ENCODE data around the gene KIRREL3.

- TF ChIP-seq CTCF (IDR thresholded peaks at IDR 0.05), result peak; percentile 46
- TF ChIP-seq EP300 (IDR thresholded peaks at IDR 0.05; ENCODE audit: borderline replicate concordance in 1 of 2, low read depth in 1 of 2, low read length in 1 of 2), result no peak
- TF ChIP-seq TAF1 (IDR thresholded peaks at IDR 0.05; ENCODE audit: borderline replicate concordance, low read depth, low read length), result no peak
- TF ChIP-seq USF1 (IDR thresholded peaks at IDR 0.05; ENCODE audit: borderline replicate concordance, low read depth), result no peak
- TF ChIP-seq SMC3 (IDR thresholded peaks at IDR 0.05; ENCODE audit: low read depth, low read length), result no peak
- TF ChIP-seq RXRA (IDR thresholded peaks at IDR 0.05; ENCODE audit: borderline replicate concordance, low read depth), result peak; percentile 24; the same call in 1 of the 2 replicates
- no peak for TF ChIP-seq REST (IDR thresholded peaks at IDR 0.05; ENCODE audit: low read depth, low read length)
- TF ChIP-seq MAX (IDR thresholded peaks at IDR 0.05; ENCODE audit: low read depth), result no peak
- TF ChIP-seq POLR2AphosphoS5 (IDR thresholded peaks at IDR 0.05; ENCODE audit: low read depth, low read length), result no peak
- TF ChIP-seq SIN3A (IDR thresholded peaks at IDR 0.05; ENCODE audit: borderline replicate concordance, low read depth, low read length), result no peak
These were observed 210.0 kb downstream of the KIRREL3 start for GRCh38 chr11:126790550-126791081.

Measured in SK-N-SH (cell line).